GM18498 (cell line): ENCODE data around the gene TNRC18.
"Not testable (repeated sequence)": the region's sequence is repeated elsewhere in the genome, so short reads cannot be mapped to it uniquely, and the experiment has no call there.

Experiments used
- ATAC-seq: cut with Tn5 transposase; IDR thresholded peaks from one replicate; pipeline ENCODE4 v1.9.1; 2021; ENCODE audit warnings: mild to moderate bottlenecking, moderate library complexity; ENCODE audit not compliant: unreplicated experiment

Gene TNRC18

GRCh38 chr7:5279734-5280133, 143.9 kb downstream of the TNRC18 start:
- no peak for ATAC-seq

DNA sequence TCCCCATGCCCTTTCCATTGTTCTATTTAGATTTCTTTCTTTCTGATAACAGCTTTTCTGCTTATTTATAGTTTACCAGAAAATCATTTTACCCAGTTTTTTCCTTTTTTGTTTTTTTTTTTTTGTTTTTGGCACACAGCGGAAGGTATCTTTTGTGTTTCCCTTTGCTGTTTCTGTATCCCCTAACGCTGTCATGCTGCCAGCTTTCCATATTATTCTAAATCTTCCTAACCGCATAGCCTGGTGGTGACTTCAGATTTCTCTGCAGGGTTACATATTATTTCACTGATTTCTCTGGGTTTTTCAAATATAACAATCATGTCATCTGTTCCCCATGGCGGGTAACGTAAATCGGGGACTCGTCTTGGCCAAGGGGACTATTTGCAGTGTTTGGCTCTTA, 144.9 kb downstream of the TNRC18 start:
- no peak for ATAC-seq

DNA sequence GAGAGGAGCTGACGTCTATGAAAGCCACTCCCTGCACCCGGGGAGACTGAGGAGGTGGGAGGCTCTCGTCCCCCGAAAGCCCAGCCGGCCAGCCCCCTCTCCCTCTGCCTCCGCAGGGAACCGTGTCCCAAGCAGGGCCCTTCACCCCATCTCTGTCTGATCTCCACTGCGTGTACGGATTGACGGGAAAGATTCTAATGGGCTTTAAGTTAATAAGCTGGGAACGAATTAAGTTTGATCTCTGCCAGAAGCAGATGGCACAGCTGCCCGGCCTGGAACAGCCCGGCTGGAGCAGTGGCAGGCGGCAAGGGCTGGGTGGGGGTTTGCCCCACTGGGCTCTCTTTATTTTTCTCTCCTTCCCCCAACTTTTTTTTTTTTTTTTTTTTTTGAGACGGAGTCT, 147.0 kb downstream of the TNRC18 start:
- ATAC-seq: no peak

GRCh38 chr7:5276123-5276522, 147.5 kb downstream of the TNRC18 start:
- ATAC-seq: not testable (repeated sequence)

DNA sequence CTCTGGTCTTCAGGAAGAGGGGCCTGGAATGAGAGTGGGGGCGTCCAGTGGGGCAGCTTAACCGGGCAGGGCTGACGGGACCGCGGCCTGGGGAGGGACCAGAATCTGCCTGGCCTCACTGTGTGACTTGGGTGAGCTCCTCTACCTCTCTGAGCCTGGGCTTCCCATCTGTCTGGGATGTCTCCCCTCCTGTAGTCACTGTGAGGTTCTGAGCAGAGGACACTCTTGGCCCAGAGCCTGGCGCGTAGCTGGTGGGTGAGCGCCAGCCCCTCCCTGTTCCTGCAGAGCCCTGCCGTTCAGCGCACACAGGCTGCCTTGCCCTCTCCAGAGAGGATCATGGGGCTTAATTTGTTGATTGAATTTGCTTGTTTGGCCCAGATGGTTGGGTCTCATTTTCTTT, 148.1 kb downstream of the TNRC18 start:
- ATAC-seq: not testable (repeated sequence)

DNA sequence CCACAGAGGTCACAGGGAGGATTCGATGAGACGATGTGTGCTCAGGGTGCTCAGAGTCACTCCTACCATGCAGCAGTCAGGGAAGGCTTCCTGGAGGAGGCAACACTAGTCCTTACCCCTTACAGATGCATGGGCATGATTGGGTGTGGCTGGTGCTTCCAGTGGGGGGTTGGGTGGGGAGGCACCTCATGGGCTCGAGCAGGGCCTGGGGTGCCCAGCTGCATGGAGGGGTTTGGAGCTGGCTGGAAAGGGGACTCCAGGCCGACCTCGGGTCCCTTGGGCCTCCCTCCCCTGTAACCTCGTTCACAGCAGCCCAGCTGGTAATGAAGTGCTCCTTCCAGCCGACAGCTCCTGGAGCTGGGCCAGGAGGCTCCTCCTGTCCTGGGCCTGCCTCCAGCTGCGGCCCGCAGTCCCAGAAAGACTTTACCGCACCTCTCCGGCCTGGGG, 148.6 kb downstream of the TNRC18 start:
- ATAC-seq: not testable (repeated sequence)

GRCh38 chr7:5274441-5274840, 149.2 kb downstream of the TNRC18 start:
- no peak for ATAC-seq

DNA sequence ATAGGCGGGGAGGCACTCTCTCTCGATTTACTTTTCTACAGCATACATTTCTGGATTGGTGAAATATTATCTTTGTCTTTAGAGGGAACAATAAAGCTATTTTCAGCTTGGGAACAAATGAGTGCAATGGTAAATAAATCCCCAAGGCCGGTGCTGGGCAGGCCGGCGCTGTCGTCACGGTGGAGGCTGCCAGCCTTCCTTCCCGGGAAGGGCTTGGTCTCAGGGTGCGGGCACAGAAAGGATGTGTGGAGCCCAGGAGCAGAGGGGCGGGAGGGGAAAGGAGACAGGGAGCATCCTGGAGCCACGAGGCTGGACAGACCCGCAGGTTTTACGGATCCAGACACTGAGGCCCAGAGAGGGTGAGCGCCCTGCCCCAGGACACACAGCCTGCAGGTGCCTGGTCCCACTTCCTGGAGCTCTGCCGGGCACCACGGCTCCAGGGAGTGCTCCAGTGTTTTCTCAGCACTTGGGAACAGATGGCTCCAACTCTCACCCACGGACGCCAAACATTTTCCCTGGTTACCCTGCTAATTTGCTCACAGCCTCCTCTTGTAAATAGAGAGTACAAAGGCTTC, 149.7 kb downstream of the TNRC18 start:
- not testable (repeated sequence) for ATAC-seq

DNA sequence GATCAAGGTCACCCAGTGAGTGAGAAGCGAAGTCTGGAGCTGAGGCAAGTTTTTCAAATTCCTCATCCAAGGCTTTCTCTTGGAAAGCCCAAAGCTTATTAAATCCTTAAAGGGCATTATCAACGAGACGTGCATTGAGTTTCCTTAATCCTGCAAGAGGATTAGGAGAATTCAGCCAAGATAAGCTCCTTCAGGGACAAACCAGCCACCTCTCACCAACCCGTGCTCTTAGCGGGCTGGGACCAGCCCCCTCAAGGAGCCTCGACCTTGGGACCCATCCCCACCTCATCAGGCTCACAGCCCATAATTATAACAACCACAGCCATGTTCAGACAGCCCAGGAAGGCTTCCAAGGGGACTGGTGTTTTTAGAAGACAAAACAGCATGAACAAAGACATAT, 152.8 kb downstream of the TNRC18 start:
- no peak for ATAC-seq

DNA sequence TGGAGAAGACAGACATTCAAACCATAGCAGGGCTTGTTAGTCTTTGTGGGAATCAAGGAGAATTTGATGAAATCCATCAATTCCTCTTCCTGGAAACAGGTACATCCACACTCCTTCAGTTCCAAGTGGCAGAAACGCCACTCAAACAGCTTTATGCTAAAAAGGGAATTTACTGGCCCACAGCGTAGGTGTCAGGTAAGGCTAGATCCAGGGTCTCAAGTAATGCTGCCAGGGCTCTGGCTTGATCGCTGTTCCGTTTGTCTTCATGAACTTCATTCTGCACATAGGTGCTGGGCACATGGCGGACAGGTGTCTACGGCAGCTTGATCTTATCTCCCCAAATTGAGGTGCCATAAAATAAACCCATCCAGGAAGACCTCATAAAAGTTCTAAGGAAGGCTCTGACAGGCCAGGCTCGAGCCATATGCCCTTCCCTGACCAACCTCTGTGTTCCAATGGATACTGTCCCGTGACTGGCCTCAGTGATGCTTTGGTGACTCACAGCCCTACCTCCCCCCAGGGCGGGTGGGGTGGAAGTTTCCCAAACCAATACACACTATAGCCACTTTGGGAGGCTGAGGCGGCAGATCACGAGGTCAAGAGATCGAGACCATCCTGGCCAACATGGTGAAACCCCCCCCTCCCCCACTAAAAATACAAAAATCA, 153.5 kb downstream of the TNRC18 start:
- not testable (repeated sequence) for ATAC-seq

DNA sequence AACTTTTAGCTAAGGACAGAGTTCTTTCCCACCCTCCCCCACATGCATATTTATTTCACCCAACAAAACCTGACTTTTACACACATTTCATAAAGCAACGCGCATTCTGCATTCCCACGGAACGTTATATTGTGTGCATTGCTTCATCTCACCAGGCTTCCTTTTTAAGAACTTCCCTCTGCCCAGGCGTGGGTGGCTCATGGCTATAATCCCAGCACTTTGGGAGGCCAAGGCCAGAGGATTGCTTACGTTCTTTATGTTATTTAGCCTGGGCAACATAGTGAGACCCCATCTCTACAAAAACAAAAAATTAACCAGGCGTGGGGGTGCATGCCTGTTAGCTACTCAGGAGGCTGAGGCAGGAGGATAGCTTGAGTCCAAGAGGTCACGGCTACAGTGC, 155.8 kb downstream of the TNRC18 start:
- ATAC-seq: not testable (repeated sequence)

DNA sequence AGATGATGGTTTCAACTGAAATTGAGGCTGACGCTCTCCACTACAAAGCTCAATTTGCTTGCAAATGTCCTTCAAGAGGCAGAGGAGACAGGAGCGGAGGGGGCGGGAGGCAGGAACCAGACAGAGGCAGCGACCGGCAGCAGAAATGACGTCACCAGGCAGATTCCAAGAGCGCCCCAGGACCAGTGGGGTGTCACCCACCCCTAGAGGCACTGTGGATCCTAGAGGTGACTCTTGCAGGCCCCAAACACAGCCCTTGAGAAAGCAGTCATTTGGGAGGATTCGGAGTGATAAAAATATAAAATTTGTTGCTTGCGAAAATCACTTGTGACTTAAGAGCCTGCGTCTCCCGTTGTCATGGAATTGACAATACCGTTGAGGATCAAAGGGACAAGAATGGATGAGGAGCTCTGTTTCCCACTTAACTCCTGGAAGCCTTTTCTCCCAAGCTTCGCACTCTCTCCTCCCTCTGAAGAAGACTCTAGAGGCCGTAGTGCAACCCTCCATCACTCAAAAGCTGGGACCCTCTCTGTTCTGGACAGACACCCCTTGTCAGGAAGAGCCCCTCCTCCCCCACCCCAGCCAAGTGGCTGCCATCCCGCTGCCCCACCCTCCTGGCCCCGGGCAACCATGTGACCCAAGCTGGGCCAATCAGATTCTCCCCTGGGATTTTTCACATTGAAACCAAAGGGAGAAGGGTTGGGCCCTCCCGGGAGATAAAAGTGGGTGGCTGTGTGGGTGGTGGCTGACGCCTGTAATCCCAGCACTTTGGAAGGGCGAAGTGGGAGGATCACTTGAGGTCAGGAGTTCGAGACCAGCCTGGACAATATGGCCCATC, 157.2 kb downstream of the TNRC18 start:
- ATAC-seq: no peak

DNA sequence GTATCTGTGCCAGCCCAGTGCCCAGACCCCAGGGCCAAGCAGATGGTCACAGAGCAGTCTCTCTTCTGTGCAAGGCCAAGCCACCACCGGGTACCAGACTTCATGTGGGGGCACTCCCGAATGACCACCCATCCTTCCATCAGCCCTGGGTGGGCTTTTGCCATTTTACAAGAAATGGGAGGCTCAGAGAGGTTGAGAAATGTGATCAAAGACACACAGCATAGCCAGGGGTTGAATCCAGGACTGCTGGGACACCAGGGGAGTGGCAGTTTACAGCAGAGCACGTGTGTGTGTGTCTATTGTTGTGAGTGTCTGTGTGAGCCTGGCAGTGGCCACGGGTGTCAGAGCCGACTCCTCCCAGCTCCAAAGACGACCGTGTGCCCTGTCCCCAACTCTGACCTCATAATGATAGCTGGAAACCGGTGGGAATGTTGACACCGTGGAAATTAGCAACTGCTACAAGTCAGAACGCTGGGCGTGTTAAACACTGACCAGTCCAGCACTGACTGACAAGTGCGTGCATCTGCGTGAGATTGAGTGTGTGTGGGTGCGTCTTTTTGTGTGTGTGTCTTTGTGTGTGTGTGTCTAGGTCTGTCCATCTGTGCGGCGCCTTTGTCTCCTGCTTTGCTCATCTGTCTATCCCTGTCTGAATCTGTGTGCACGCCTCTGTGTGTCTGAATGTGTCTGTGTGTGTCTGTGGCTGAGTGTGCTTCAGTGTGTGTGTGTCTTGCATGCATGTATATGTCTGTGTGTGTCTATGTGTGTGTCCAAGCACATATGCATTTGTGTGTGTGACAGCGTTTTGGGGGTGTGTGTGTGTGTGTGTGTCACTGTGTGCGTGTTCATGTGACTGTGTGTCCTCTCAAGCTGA, 158.1 kb downstream of the TNRC18 start:
- no peak for ATAC-seq

- not testable (repeated sequence) for ATAC-seq
Observed at GRCh38 chr7:5263066-5263465, 160.6 kb downstream of the TNRC18 start.

GRCh38 chr7:5260530-5261068, 163.0 kb downstream of the TNRC18 start:
- ATAC-seq: not testable (repeated sequence)
